Keratinocyte (primary cell): ENCODE data around the gene NHLH2. TPM values are rescaled to one million over a fixed set of nuclear protein-coding genes. Genes with fewer than 3 reads are reported as not detected.

Experiments used
- DNase-seq: peaks from one replicate; pipeline ENCODE4 v3.0.0-alpha.2; 2011; ENCODE audit warnings: low read depth, missing footprints, low spot score
- FAIRE-seq: peaks from 2 replicates; lab custom pipeline; 2011; peaks lifted over from hg19 to GRCh38; lab: Jason Lieb, UNC
- H2AFZ ChIP-seq: 2 replicates; pipeline ENCODE4 v1.6.0; 2012; ENCODE audit warnings: low read length, control low read depth, inconsistent platforms; ENCODE audit not compliant: control insufficient read depth
- H3K27ac ChIP-seq: 2 replicates; pipeline ENCODE4 v1.5.1; 2011; ENCODE audit warnings: low read length; ENCODE audit not compliant: control insufficient read depth, insufficient read depth
- H3K27me3 ChIP-seq: 3 replicates; pipeline ENCODE4 v1.6.0; 2011; ENCODE audit warnings: low read length; ENCODE audit not compliant: control insufficient read depth, insufficient read depth; ENCODE audit errors: extremely low read depth
- H3K36me3 ChIP-seq, 2 experiments: 2 replicates in 1 of 2; 3 replicates in 1 of 2; pipeline ENCODE4 v1.5.1; 2011; ENCODE audit warnings: low read length in 2 of 2, mild to moderate bottlenecking in 1 of 2; ENCODE audit not compliant: control insufficient read depth in 2 of 2, insufficient read depth in 2 of 2; ENCODE audit errors: extremely low read depth in 1 of 2
- H3K4me1 ChIP-seq: 3 replicates; pipeline ENCODE4 v1.5.1; 2011; ENCODE audit warnings: low read length; ENCODE audit not compliant: control insufficient read depth, insufficient read depth; ENCODE audit errors: extremely low read depth
- H3K4me2 ChIP-seq: 3 replicates; pipeline ENCODE4 v1.6.0; 2011; ENCODE audit warnings: low read depth, low read length; ENCODE audit not compliant: control insufficient read depth, insufficient read depth; ENCODE audit errors: extremely low read depth
- H3K4me3 ChIP-seq, 3 experiments: fragments of 200-600 bp in 1 of 3; sonication (generic) in 1 of 3; 2 replicates in 2 of 3; 3 replicates in 1 of 3; pipeline ENCODE4 v1.5.1; 2011 to 2016; ENCODE audit warnings: low read length in 3 of 3, mild to moderate bottlenecking in 3 of 3, control low read depth in 2 of 3, inconsistent platforms in 1 of 3, low read depth in 1 of 3, mixed read lengths in 1 of 3, mixed run types in 1 of 3, moderate library complexity in 1 of 3; ENCODE audit not compliant: control insufficient read depth in 2 of 3, insufficient read depth in 2 of 3; ENCODE audit errors: extremely low read depth in 1 of 3
- H3K79me2 ChIP-seq: 2 replicates; pipeline ENCODE4 v1.6.0; 2012; ENCODE audit warnings: low read length; ENCODE audit not compliant: control insufficient read depth, insufficient read depth
- H3K9ac ChIP-seq: 3 replicates; pipeline ENCODE4 v1.6.0; 2011; ENCODE audit warnings: low read length; ENCODE audit not compliant: control insufficient read depth, insufficient read depth; ENCODE audit errors: extremely low read depth
- H3K9me1 ChIP-seq: 3 replicates; pipeline ENCODE4 v1.6.0; 2011; ENCODE audit warnings: low read length; ENCODE audit not compliant: control insufficient read depth, insufficient read depth; ENCODE audit errors: extremely low read depth
- H3K9me3 ChIP-seq: 2 replicates; pipeline ENCODE4 v1.5.1; 2012; ENCODE audit warnings: low read depth, low read length; ENCODE audit not compliant: control insufficient read depth
- H4K20me1 ChIP-seq: 3 replicates; pipeline ENCODE4 v1.6.0; 2011; ENCODE audit warnings: low read length; ENCODE audit not compliant: control insufficient read depth, insufficient read depth; ENCODE audit errors: extremely low read depth
- EZH2 ChIP-seq: IDR thresholded peaks from one replicate; pipeline ENCODE4 v1.6.1; 2012; ENCODE audit warnings: inconsistent platforms, mild to moderate bottlenecking, low read length, moderate library complexity
- dilution Hi-C: fragments of 300-500 bp; cut with MboI; formaldehyde crosslinking; loops from one replicate; pipeline ENCODE4 v1.7.0; 2020; ENCODE audit warnings: low sequenced_read_pairs; ENCODE audit not compliant: extremely low pct_ligation_motif_present
- polyA plus RNA-seq, 5 experiments: library from polyadenylated mRNA; depleted of rRNA in 3 of 5; stranded (reverse) in 3 of 5; stranded (forward) in 1 of 5; unstranded in 1 of 5; fragments of >200 nt; gene quantifications; 1 replicate in 1 of 5; 2 replicates in 3 of 5; 3 replicates in 1 of 5; pipeline versions ENCODE4 v1.2.1 to v1.2.3, GENCODE V29; 2011 to 2012; ENCODE audit warnings: missing spikeins in 2 of 5, low read depth in 1 of 5, low replicate concordance in 1 of 5
- TF ChIP-seq, protein P1 (sequence below), 3 experiments: IDR thresholded peaks in 1 of 3; conservative IDR thresholded peaks in 1 of 3; optimal IDR thresholded peaks in 1 of 3; 2 replicates in 2 of 3; 3 replicates in 1 of 3; pipeline versions ENCODE3 to v1.5.1; 2011; ENCODE audit warnings: low read length in 3 of 3, mild to moderate bottlenecking in 3 of 3, moderate library complexity in 2 of 3, control low read depth in 1 of 3, inconsistent platforms in 1 of 3; ENCODE audit not compliant: insufficient read depth in 2 of 3; ENCODE audit errors: extremely low read depth in 1 of 3

NHLH2 gene
- polyA plus RNA-seq, 1 donor (not counting 4 experiments of a cell fraction or from before 2014, with no cell fraction given), result 0.21 TPM

GRCh38 chr1:115888976-115889375 lies 48.0 kb upstream of the NHLH2 start:
- dilution Hi-C loops, result no loop called here
- Histone ChIP-seq H3K79me2 (no peaks in the 10 kb centered on the region), H3K4me3 (no peak overlapping the region), H2AFZ (no peak overlapping the region), H3K4me1 (no peaks in the 10 kb centered on the region), H3K9me3 (no peaks in the 10 kb centered on the region), H3K36me3 (no peaks in the 10 kb centered on the region), H3K4me2 (no peak overlapping the region), H3K9me1 (no peaks in the 10 kb centered on the region), H4K20me1 (no peaks in the 10 kb centered on the region), H3K27me3 (no peaks in the 10 kb centered on the region), H3K9ac (no peak overlapping the region), H3K27ac (no peak overlapping the region)
- FAIRE-seq, result no peak
- no peak for DNase-seq
- TF ChIP-seq, protein P1, sequence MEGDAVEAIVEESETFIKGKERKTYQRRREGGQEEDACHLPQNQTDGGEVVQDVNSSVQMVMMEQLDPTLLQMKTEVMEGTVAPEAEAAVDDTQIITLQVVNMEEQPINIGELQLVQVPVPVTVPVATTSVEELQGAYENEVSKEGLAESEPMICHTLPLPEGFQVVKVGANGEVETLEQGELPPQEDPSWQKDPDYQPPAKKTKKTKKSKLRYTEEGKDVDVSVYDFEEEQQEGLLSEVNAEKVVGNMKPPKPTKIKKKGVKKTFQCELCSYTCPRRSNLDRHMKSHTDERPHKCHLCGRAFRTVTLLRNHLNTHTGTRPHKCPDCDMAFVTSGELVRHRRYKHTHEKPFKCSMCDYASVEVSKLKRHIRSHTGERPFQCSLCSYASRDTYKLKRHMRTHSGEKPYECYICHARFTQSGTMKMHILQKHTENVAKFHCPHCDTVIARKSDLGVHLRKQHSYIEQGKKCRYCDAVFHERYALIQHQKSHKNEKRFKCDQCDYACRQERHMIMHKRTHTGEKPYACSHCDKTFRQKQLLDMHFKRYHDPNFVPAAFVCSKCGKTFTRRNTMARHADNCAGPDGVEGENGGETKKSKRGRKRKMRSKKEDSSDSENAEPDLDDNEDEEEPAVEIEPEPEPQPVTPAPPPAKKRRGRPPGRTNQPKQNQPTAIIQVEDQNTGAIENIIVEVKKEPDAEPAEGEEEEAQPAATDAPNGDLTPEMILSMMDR (optimal IDR thresholded peaks at IDR 0.05 in 1 of 3, IDR thresholded peaks at IDR 0.05 in 1 of 3, conservative IDR thresholded peaks at IDR 0.05 in 1 of 3; ENCODE audit: extremely low read depth in 1 of 3, insufficient read depth in 2 of 3, low read length in 3 of 3), result no peak
- no peak for TF ChIP-seq EZH2

GRCh38 chr1:115882913-115883902 lies 42.3 kb upstream of the NHLH2 start:
- TF ChIP-seq, protein P1 (optimal IDR thresholded peaks at IDR 0.05 in 1 of 3, IDR thresholded peaks at IDR 0.05 in 1 of 3, conservative IDR thresholded peaks at IDR 0.05 in 1 of 3; ENCODE audit: extremely low read depth in 1 of 3, insufficient read depth in 2 of 3, low read length in 3 of 3), result no peak
- TF ChIP-seq EZH2, result no peak
- Histone ChIP-seq H3K36me3 (no peaks in the 10 kb centered on the region), H3K9ac (no peak overlapping the region), H3K79me2 (no peaks in the 10 kb centered on the region), H3K9me3 (no peaks in the 10 kb centered on the region), H3K27me3 (no peaks in the 10 kb centered on the region), H3K27ac (no peak overlapping the region), H4K20me1 (no peaks in the 10 kb centered on the region), H3K9me1 (no peaks in the 10 kb centered on the region), H3K4me2 (no peak overlapping the region), H3K4me3 (no peak overlapping the region), H2AFZ (no peak overlapping the region), H3K4me1 (no peaks in the 10 kb centered on the region)
- FAIRE-seq (no peak), DNase-seq (no peak)
- dilution Hi-C loops, result no loop called here
